Measurements from ENCODE around the gene MEGF8. TPM values are rescaled to one million over a fixed set of nuclear protein-coding genes. Genes with fewer than 3 reads are reported as not detected.

MEGF8 gene
- total and polyA plus RNA-seq, 2 donors (not counting 3 experiments of a cell fraction or from before 2014, with no cell fraction given) = 20.6 to 39.6 TPM

DNA sequence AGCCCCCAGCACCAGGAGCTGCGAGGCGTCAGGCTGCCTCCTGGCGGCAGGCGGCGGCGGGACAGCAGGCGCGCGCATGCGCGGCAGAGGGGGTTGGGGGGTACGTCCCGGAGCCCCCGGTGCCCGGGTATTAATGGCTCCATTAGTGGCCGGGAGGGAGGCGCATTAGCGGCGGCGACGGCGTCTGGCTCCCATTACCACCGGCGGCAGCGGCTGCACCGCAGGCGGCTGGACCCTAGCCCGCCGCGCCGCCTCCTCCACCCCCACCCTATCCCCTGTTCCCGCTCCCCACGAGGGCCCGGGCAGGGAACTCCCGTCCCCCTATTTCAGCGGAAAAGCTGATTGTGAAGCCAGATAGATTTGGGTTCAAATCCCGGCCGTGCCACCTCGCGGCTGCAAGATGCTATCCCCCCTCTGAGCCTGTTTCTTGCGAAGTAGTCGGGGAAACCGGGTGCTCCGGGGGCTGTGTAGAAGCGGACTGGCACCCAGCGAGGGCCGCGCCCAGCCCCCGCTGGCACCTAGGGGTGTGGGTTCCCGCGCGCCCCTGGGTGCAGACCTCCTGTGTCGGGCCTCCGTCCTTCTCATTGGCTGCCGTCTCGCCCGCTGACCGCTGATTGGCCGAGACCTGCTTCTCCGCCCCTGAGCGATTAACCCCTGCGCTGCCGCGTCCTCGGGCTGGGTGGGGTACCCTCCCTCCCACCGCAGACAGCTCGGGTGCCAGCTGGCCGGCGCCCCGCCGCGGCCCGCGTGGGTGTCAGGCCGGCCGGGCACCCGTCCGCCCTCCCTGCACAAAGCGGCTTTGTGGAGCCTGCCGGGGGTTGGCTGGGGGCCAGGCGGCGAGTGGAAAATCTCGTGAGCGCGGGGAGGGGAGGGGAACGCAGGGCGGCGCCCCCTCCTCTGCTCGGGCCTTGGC, 45.3 kb upstream of the MEGF8 start:
- DNase-seq (ENCODE audit: low read depth, low spot score) = peak; percentile 84
- Histone ChIP-seq H3K4me3 (replicated peaks in 1 of 3; ENCODE audit: insufficient read depth in 1 of 3, low read depth in 1 of 3, low read length in 3 of 3) (peak overlapping the region; percentile 61 to 74 (median 70)), H3K36me3 (ENCODE audit: control insufficient read depth in 2 of 2, extremely low read depth in 1 of 2, insufficient read depth in 2 of 2, low read length in 2 of 2) (no peaks in the 10 kb centered on the region), H3K27me3 (ENCODE audit: control insufficient read depth in 2 of 2, insufficient read depth in 2 of 2, low read length in 2 of 2) (no peaks in the 10 kb centered on the region), H2AFZ (ENCODE audit: low read depth, low read length) (peak overlapping the region; percentile 38), H3K9ac (replicated peaks; ENCODE audit: extremely low read depth, insufficient read depth, low read length) (peak overlapping the region; percentile 51), H3K4me1 (ENCODE audit: control insufficient read depth, extremely low read depth, insufficient read depth, low read length) (peaks cover 56% of the 10 kb centered on the region), H3K9me3 (replicated peaks; ENCODE audit: control insufficient read depth, insufficient read depth, low read length) (no peaks in the 10 kb centered on the region), H4K20me1 (replicated peaks; ENCODE audit: control insufficient read depth, extremely low read depth, insufficient read depth, low read length) (no peaks in the 10 kb centered on the region), H3K27ac (ENCODE audit: insufficient read depth, low read depth, low read length) (peak overlapping the region; percentile 26), H3K4me2 (ENCODE audit: insufficient read depth, low read length) (peak overlapping the region; percentile 79), H3K9me1 (replicated peaks; ENCODE audit: control insufficient read depth, extremely low read depth, insufficient read depth, low read length) (no peaks in the 10 kb centered on the region), H3K79me2 (ENCODE audit: control insufficient read depth, insufficient read depth, low read length) (peaks cover 23% of the 10 kb centered on the region)
- intact Hi-C loops (cut with micrococcal nuclease) (loop anchor here (1.0 to 2.0 kb wide), 8 partner anchors 12 to 172 kb away; partner anchors contain the start of genes DEDD2, ERF, MEGF8 and POU2F2), dilution Hi-C loops (cut with MboI; ENCODE audit: extremely low pct_ligation_motif_present, low sequenced_read_pairs) (no loop called here)
- BruUV-seq (replicated peaks) = no TSS peak
- peak; percentile 90 for FAIRE-seq
- TF ChIP-seq MYC (IDR thresholded peaks at IDR 0.05; ENCODE audit: low read depth, low read length) = no peak
- no peak for TF ChIP-seq MAX (IDR thresholded peaks at IDR 0.05; ENCODE audit: insufficient read depth, insufficient read length)
- peak; percentile 74 for TF ChIP-seq POLR2AphosphoS5 (IDR thresholded peaks at IDR 0.05; ENCODE audit: insufficient read depth, low read depth, low read length)
- TF ChIP-seq POLR2A (IDR thresholded peaks at IDR 0.05; ENCODE audit: low read depth, low read length) = peak; percentile 69
- TF ChIP-seq FOS (IDR thresholded peaks at IDR 0.05; ENCODE audit: borderline replicate concordance, insufficient read depth, low read length) = no peak
- TF ChIP-seq JUN (IDR thresholded peaks at IDR 0.05; ENCODE audit: borderline replicate concordance, insufficient read depth, insufficient read length, low read depth) = no peak
- no peak for TF ChIP-seq EZH2 (IDR thresholded peaks at IDR 0.05; ENCODE audit: borderline replicate concordance, low read depth, low read length, severe bottlenecking)
- TF ChIP-seq GATA2 (IDR thresholded peaks at IDR 0.05; ENCODE audit: insufficient read depth, insufficient read length, low read depth, low read length) = no peak
- TF ChIP-seq, protein P1, sequence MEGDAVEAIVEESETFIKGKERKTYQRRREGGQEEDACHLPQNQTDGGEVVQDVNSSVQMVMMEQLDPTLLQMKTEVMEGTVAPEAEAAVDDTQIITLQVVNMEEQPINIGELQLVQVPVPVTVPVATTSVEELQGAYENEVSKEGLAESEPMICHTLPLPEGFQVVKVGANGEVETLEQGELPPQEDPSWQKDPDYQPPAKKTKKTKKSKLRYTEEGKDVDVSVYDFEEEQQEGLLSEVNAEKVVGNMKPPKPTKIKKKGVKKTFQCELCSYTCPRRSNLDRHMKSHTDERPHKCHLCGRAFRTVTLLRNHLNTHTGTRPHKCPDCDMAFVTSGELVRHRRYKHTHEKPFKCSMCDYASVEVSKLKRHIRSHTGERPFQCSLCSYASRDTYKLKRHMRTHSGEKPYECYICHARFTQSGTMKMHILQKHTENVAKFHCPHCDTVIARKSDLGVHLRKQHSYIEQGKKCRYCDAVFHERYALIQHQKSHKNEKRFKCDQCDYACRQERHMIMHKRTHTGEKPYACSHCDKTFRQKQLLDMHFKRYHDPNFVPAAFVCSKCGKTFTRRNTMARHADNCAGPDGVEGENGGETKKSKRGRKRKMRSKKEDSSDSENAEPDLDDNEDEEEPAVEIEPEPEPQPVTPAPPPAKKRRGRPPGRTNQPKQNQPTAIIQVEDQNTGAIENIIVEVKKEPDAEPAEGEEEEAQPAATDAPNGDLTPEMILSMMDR (IDR thresholded peaks at IDR 0.05; ENCODE audit: extremely low read depth in 1 of 2, insufficient read depth in 1 of 2, low read depth in 1 of 2, low read length in 2 of 2) = peak; percentile 95 to 98
- ChIA-PET CTCF (interaction anchor here (0.9 to 7.4 kb wide), 20 partner anchors 9 to 167 kb away, joined by 3 to 365 read pairs (median 4); partner anchors contain the start of genes CIC, DEDD2, ERF and GSK3A), POLR2A (interaction anchor here (0.9 to 1.8 kb wide), 8 partner anchors 9 to 37 kb away, joined by 3 to 11 read pairs (median 5); partner anchors contain the start of genes CIC, ERF and GSK3A)

Measured in endothelial cell of umbilical vein (primary cell).